Aorta (tissue), 5 donors: ENCODE measurements around the gene DNMT3L. TPM values are rescaled to one million over a fixed set of nuclear protein-coding genes. Genes with fewer than 3 reads are reported as not detected.
A peak's percentile ranks its signal among the peaks of the same experiment; 100 is the strongest.

Experiments used
- ATAC-seq: fragments of 200-7000 bp; cut with Tn5 transposase; one replicate; pipeline ENCODE4 v1.9.1; 2022; ENCODE audit warnings: moderate library complexity; ENCODE audit not compliant: low FRiP score
- DNase-seq, 2 donors: peaks; one replicate each; pipeline ENCODE4 v3.0.0-alpha.2; 2020
- H3K27ac ChIP-seq, 2 donors: one replicate each; pipeline ENCODE4 v1.5.1; 2013; ENCODE audit warnings: low read length in 2 of 2, mild to moderate bottlenecking in 2 of 2, moderate library complexity in 2 of 2, control low read depth in 1 of 2, inconsistent platforms in 1 of 2, low read depth in 1 of 2
- H3K27me3 ChIP-seq, 2 donors: one replicate each; pipeline ENCODE4 v1.6.1; 2013; ENCODE audit warnings: control low read depth in 1 of 2, low read length in 1 of 2, mild to moderate bottlenecking in 1 of 2, moderate library complexity in 1 of 2; ENCODE audit not compliant: insufficient read depth in 2 of 2, control insufficient read depth in 1 of 2
- H3K36me3 ChIP-seq, 2 donors: one replicate each; pipeline ENCODE4 v1.6.1; 2013; ENCODE audit warnings: control low read depth in 1 of 2, low read length in 1 of 2, mild to moderate bottlenecking in 1 of 2; ENCODE audit not compliant: insufficient read depth in 2 of 2, control insufficient read depth in 1 of 2
- H3K4me1 ChIP-seq, 2 donors: one replicate each; pipeline ENCODE4 v1.6.1; 2013; ENCODE audit warnings: low read length in 2 of 2, control low read depth in 1 of 2, mild to moderate bottlenecking in 1 of 2, moderate library complexity in 1 of 2; ENCODE audit not compliant: insufficient read depth in 2 of 2, control insufficient read depth in 1 of 2
- H3K4me3 ChIP-seq, 2 donors: one replicate each; pipeline ENCODE4 v1.5.1; 2013; ENCODE audit warnings: low read length in 2 of 2, control low read depth in 1 of 2, mild to moderate bottlenecking in 1 of 2
- H3K9me3 ChIP-seq: one replicate; pipeline ENCODE4 v1.6.1; 2013; ENCODE audit warnings: mild to moderate bottlenecking, low read length; ENCODE audit not compliant: control insufficient read depth
- WGBS, 2 donors: extraction: QIAGEN DNeasy Blood & Tissue Kit; methylation state at CpG; one replicate each; pipeline ENCODE4 v1.1.7; 2013; 5-methylcytosine and 5-hydroxymethylcytosine counted together
- intact Hi-C, 2 donors: fragments of 100-400 bp; cut with DNase I; formaldehyde crosslinking; loops; one replicate each; pipeline versions ENCODE4 v1.14.2 to v1.15.0; 2022
- long read RNA-seq, 2 donors: library from polyadenylated mRNA; unstranded; transcript quantifications; one replicate each; pipeline ENCODE4 v2.0.0, GENCODE V29; 2020 to 2021
- polyA plus RNA-seq, 2 donors: library from polyadenylated mRNA; stranded (reverse); fragments of 200-250 nt; gene quantifications; one replicate each; pipeline ENCODE4 v1.2.3, GENCODE V29; 2013
- total RNA-seq, 2 donors: library from RNA; stranded (reverse); fragmentation: NEBNext Ultra II Directional; extraction: Animal tissue kit (Norgen Biotek cat#: 25700); gene quantifications; one replicate each; pipeline ENCODE4 v1.2.1, GENCODE V29; 2021
- donor health status: healthy with polysubstance abuse.
- donor health status: Bipolar disorder and iron deficiency.
- donor health status: DM: no; HTN: no; CAD: no.
- donor health status: DM: no; HTN: no; CAD: no.
- donor health status: DM: yes; HTN: yes; CAD: no.

The DNMT3L gene
- total RNA-seq, result not detected
- polyA plus RNA-seq, result not detected
- long read RNA-seq, donor 1, result 0 reads
- long read RNA-seq, donor 2, partial matches to known transcripts, result 0 of 1 reads
- long read RNA-seq, donor 2, other reads (novel, unspliced or antisense), result 1 of 1 reads

- Histone ChIP-seq H3K36me3 (no peaks in the 10 kb centered on the region), H3K9me3 (peaks cover 2% of the 10 kb centered on the region), H3K27ac (no peak within 1 kb of the TSS), H3K4me1 (no peaks in the 10 kb centered on the region), H3K27me3 (no peaks in the 10 kb centered on the region), H3K4me3 (no peak within 1 kb of the TSS)
- 68 to 69% methylated on average over 18 to 19 of the region's 19 CpGs for WGBS, 2 donors
- DNase-seq, result no peak
- intact Hi-C loops, result no loop called here
- ATAC-seq, result no peak
These were observed at the start of gene DNMT3L for GRCh38 chr21:44261675-44262295. TSS of gene DNMT3L (minus strand) at chr21:44261897. CDS start at chr21:44261259, 638 bp downstream.

GRCh38 chr21:44310628-44311507, 49.2 kb upstream of the DNMT3L start:
- ATAC-seq (no peak), DNase-seq (no peak)
- no peaks in the 10 kb centered on the region for H3K9me3 ChIP-seq
- H3K4me3 ChIP-seq, result no peak overlapping the region
- no peaks in the 10 kb centered on the region for H3K4me1 ChIP-seq
- H3K27me3 ChIP-seq, result no peaks in the 10 kb centered on the region
- WGBS, 2 donors, result 90% methylated on average over 28 of the region's 28 CpGs
- intact Hi-C loops, result no loop called here
- H3K36me3 ChIP-seq, result peaks cover 0 to 6% of the 10 kb centered on the region in 2 donors
- H3K27ac ChIP-seq, result no peak overlapping the region

GRCh38 chr21:44306936-44307704, 45.4 kb upstream of the DNMT3L start:
- H3K36me3 ChIP-seq, result peaks cover 0 to 3% of the 10 kb centered on the region in 2 donors
- no peak for ATAC-seq
- no peak overlapping the region for H3K4me3 ChIP-seq
- 84% methylated on average over 21 of the region's 21 CpGs for WGBS, 2 donors
- intact Hi-C loops, result loop anchor here in 1 of 2 donors (10.0 kb wide), 1 partner anchor 488 kb away; no protein-coding TSS in a partner anchor
- DNase-seq, result no peak
- no peaks in the 10 kb centered on the region for H3K4me1 ChIP-seq
- no peaks in the 10 kb centered on the region for H3K9me3 ChIP-seq
- no peaks in the 10 kb centered on the region for H3K27me3 ChIP-seq
- H3K27ac ChIP-seq, result no peak overlapping the region

GRCh38 chr21:44305691-44306090, 44.0 kb upstream of the DNMT3L start:
- intact Hi-C loops, result loop anchor here in 1 of 2 donors (10.0 kb wide), 1 partner anchor 489 kb away; no protein-coding TSS in a partner anchor
- Histone ChIP-seq H3K4me3 (no peak overlapping the region), H3K27ac (no peak overlapping the region), H3K9me3 (no peaks in the 10 kb centered on the region), H3K4me1 (no peaks in the 10 kb centered on the region), H3K27me3 (no peaks in the 10 kb centered on the region), H3K36me3 (no peaks in the 10 kb centered on the region)
- ATAC-seq (no peak), DNase-seq (no peak)
- WGBS, 2 donors, result 77 to 79% methylated on average over 9 of the region's 9 CpGs

- intact Hi-C loops, result loop anchor here (5.0 to 10.0 kb wide), 2 partner anchors 32 to 490 kb away; partner anchors contain the start of gene CFAP410 (in 1 of the 2)
- H3K27ac ChIP-seq, result no peak overlapping the region
- no peaks in the 10 kb centered on the region for H3K36me3 ChIP-seq
- no peaks in the 10 kb centered on the region for H3K9me3 ChIP-seq
- WGBS, 2 donors, result 17 to 32% methylated on average over 8 of the region's 8 CpGs
- no peaks in the 10 kb centered on the region for H3K4me1 ChIP-seq
- DNase-seq, result peak in 1 of 2 donors; percentile 82
- no peak for ATAC-seq
- no peaks in the 10 kb centered on the region for H3K27me3 ChIP-seq
- no peak overlapping the region for H3K4me3 ChIP-seq
These were observed 43.2 kb upstream of the DNMT3L start for GRCh38 chr21:44304877-44305293.

- no peaks in the 10 kb centered on the region for H3K4me1 ChIP-seq
- intact Hi-C loops, result loop anchor here (5.0 to 10.0 kb wide), 2 partner anchors 33 to 491 kb away; partner anchors contain the start of gene CFAP410 (in 1 of the 2)
- H3K36me3 ChIP-seq, result no peaks in the 10 kb centered on the region
- H3K27ac ChIP-seq, result no peak overlapping the region
- no peaks in the 10 kb centered on the region for H3K9me3 ChIP-seq
- H3K4me3 ChIP-seq, result no peak overlapping the region
- DNase-seq (no peak), ATAC-seq (no peak)
- 49 to 58% methylated on average over 15 to 16 of the region's 16 CpGs for WGBS, 2 donors
- no peaks in the 10 kb centered on the region for H3K27me3 ChIP-seq
These were observed 42.4 kb upstream of the DNMT3L start for GRCh38 chr21:44304011-44304616.

GRCh38 chr21:44303490-44303981, 41.8 kb upstream of the DNMT3L start:
- DNase-seq (no peak), ATAC-seq (no peak)
- Histone ChIP-seq H3K9me3 (no peaks in the 10 kb centered on the region), H3K4me1 (no peaks in the 10 kb centered on the region), H3K36me3 (no peaks in the 10 kb centered on the region), H3K27me3 (no peaks in the 10 kb centered on the region), H3K27ac (no peak overlapping the region), H3K4me3 (no peak overlapping the region)
- intact Hi-C loops, result loop anchor here (5.0 to 10.0 kb wide), 2 partner anchors 34 to 491 kb away; partner anchors contain the start of gene CFAP410 (in 1 of the 2)
- WGBS, 2 donors, result 66 to 80% methylated on average over 12 of the region's 12 CpGs
